IMR-90 (cell line): ENCODE results near the gene CHCHD4. TPM values are rescaled to one million over a fixed set of nuclear protein-coding genes. Genes with fewer than 3 reads are reported as not detected.

ENCODE experiments used
- ATAC-seq: fragments of 200-7000 bp; cut with Tn5 transposase; 2 replicates; pipeline ENCODE4 v1.9.1; 2020; ENCODE audit warnings: low read depth, mild to moderate bottlenecking, moderate library complexity
- BruUV-seq: library from RNA; stranded (reverse); fragments of 400-500 nt; replicated peaks from 2 replicates; lab custom pipeline; 2021; lab: Mats Ljungman, UMichigan
- CTCF ChIA-PET: fragments of 300-600 bp; formaldehyde crosslinking; extraction: SDS; loops from one replicate; lab custom pipeline; 2021; ENCODE audit warnings: antibody characterized with exemption; lab: Yijun Ruan, JAX
- POLR2A ChIA-PET: fragments of 300-600 bp; sonication (Branson Sonifier 250); formaldehyde crosslinking; loops from one replicate; lab custom pipeline; 2022; ENCODE audit warnings: antibody characterized with exemption; ENCODE audit not compliant: unreplicated experiment; lab: Charles Lee
- DNase-seq: peaks from one replicate; pipeline ENCODE4 v3.0.0; 2013
- H2AFZ ChIP-seq: replicated peaks from 2 replicates; pipeline ENCODE3; 2013; ENCODE audit warnings: low read length, mild to moderate bottlenecking; ENCODE audit not compliant: poor library complexity
- H2AK5ac ChIP-seq: 2 replicates; pipeline ENCODE4 v1.6.1; 2013; ENCODE audit warnings: low read depth, low read length, inconsistent platforms
- H2AK9ac ChIP-seq: replicated peaks from 2 replicates; pipeline ENCODE3; 2013; ENCODE audit warnings: mild to moderate bottlenecking, low read depth, low read length, moderate library complexity; ENCODE audit not compliant: poor library complexity
- H2BK120ac ChIP-seq: 2 replicates; pipeline ENCODE4 v1.6.1; 2013; ENCODE audit warnings: low read depth, low read length, inconsistent platforms
- H2BK15ac ChIP-seq: 3 replicates; pipeline ENCODE4 v1.6.1; 2013; ENCODE audit warnings: low read depth, low read length, inconsistent platforms
- H2BK20ac ChIP-seq: 2 replicates; pipeline ENCODE4 v1.6.1; 2013; ENCODE audit warnings: low read depth, mild to moderate bottlenecking, inconsistent platforms, low read length, moderate library complexity
- H2BK5ac ChIP-seq: 2 replicates; pipeline ENCODE4 v1.6.1; 2013; ENCODE audit warnings: mild to moderate bottlenecking, low read depth, low read length, inconsistent platforms; ENCODE audit not compliant: poor library complexity, severe bottlenecking
- H3K14ac ChIP-seq: replicated peaks from 2 replicates; pipeline ENCODE4 v1.6.1; 2013; ENCODE audit warnings: low read depth, low read length, inconsistent platforms
- H3K18ac ChIP-seq: 2 replicates; pipeline ENCODE4 v1.6.1; 2013; ENCODE audit warnings: low read depth, low read length, control low read depth
- H3K23ac ChIP-seq: 2 replicates; pipeline ENCODE4 v1.6.1; 2013; ENCODE audit warnings: low read depth, low read length, inconsistent platforms
- H3K27ac ChIP-seq: 2 replicates; pipeline ENCODE4 v1.5.1; 2013; ENCODE audit warnings: mild to moderate bottlenecking, control low read depth, low read length; ENCODE audit not compliant: insufficient read depth
- H3K27me3 ChIP-seq: 2 replicates; pipeline ENCODE4 v1.6.1; 2013; ENCODE audit warnings: low read length; ENCODE audit not compliant: control insufficient read depth, insufficient read depth
- H3K36me3 ChIP-seq: 2 replicates; pipeline ENCODE4 v1.6.1; 2013; ENCODE audit warnings: low read length, mixed read lengths; ENCODE audit not compliant: control insufficient read depth, insufficient read depth
- H3K4ac ChIP-seq: 2 replicates; pipeline ENCODE4 v1.6.1; 2013; ENCODE audit warnings: low read depth, low read length, inconsistent platforms
- H3K4me1 ChIP-seq: 2 replicates; pipeline ENCODE4 v1.6.1; 2013; ENCODE audit warnings: low read length, mixed read lengths; ENCODE audit not compliant: control insufficient read depth, insufficient read depth
- H3K4me2 ChIP-seq: 2 replicates; pipeline ENCODE4 v1.6.1; 2013; ENCODE audit warnings: low read depth, mild to moderate bottlenecking, control low read depth, low read length, moderate library complexity
- H3K4me3 ChIP-seq: 2 replicates; pipeline ENCODE4 v1.5.1; 2013; ENCODE audit warnings: low read depth, mild to moderate bottlenecking, control low read depth, low read length, moderate library complexity; ENCODE audit not compliant: insufficient read depth
- H3K56ac ChIP-seq: 2 replicates; pipeline ENCODE4 v1.6.1; 2013; ENCODE audit warnings: low read length, inconsistent platforms; ENCODE audit not compliant: insufficient read depth; ENCODE audit errors: extremely low read depth
- H3K79me1 ChIP-seq, 2 experiments: 2 replicates each; pipeline ENCODE4 v1.6.1; 2013; ENCODE audit warnings: low read length in 2 of 2, inconsistent platforms in 1 of 2, low read depth in 1 of 2
- H3K9ac ChIP-seq: 2 replicates; pipeline ENCODE4 v1.6.1; 2013; ENCODE audit warnings: low read depth, low read length, control low read depth
- H3K9me1 ChIP-seq: 2 replicates; pipeline ENCODE4 v1.6.1; 2013; ENCODE audit warnings: low read length, inconsistent platforms; ENCODE audit not compliant: insufficient read depth
- H3K9me3 ChIP-seq: 2 replicates; pipeline ENCODE4 v1.6.1; 2013; ENCODE audit warnings: low read length; ENCODE audit not compliant: control insufficient read depth, insufficient read depth
- H4K20me1 ChIP-seq: 2 replicates; pipeline ENCODE4 v1.6.1; 2013; ENCODE audit warnings: low read length, inconsistent platforms; ENCODE audit not compliant: insufficient read depth
- H4K5ac ChIP-seq: 2 replicates; pipeline ENCODE4 v1.6.1; 2013; ENCODE audit warnings: mild to moderate bottlenecking, low read depth, low read length, control low read depth
- H4K8ac ChIP-seq, 2 experiments: 2 replicates each; pipeline ENCODE4 v1.6.1; 2013; ENCODE audit warnings: low read depth in 2 of 2, low read length in 2 of 2, control low read depth in 1 of 2, inconsistent platforms in 1 of 2
- H4K91ac ChIP-seq: 2 replicates; pipeline ENCODE4 v1.6.1; 2013; ENCODE audit warnings: low read depth, low read length, inconsistent platforms; ENCODE audit not compliant: insufficient read depth
- BHLHE40 ChIP-seq: fragments of 150-350 bp; IDR thresholded peaks from 2 replicates; pipeline ENCODE4 v1.6.1; 2016; ENCODE audit warnings: mild to moderate bottlenecking, low read depth, low read length
- CEBPB ChIP-seq: IDR thresholded peaks from 2 replicates; pipeline ENCODE4 v1.6.1; 2012; ENCODE audit warnings: low read depth, low read length, improper control_type of control experiment
- CHD1 ChIP-seq: IDR thresholded peaks from 2 replicates; pipeline ENCODE4 v1.6.1; 2012; ENCODE audit warnings: low read depth, low read length, improper control_type of control experiment
- CTCF ChIP-seq: conservative IDR thresholded peaks from 2 replicates; pipeline ENCODE4 v1.5.1; 2012; ENCODE audit warnings: mild to moderate bottlenecking, low read depth, low read length, improper control_type of control experiment
- ELK1 ChIP-seq: fragments of 150-350 bp; IDR thresholded peaks from 2 replicates; pipeline ENCODE4 v1.6.1; 2016; ENCODE audit warnings: low read depth, mild to moderate bottlenecking, low read length, moderate library complexity, borderline replicate concordance
- FOS ChIP-seq: fragments of 150-350 bp; IDR thresholded peaks from 2 replicates; pipeline ENCODE4 v1.6.1; 2016; ENCODE audit warnings: low read depth, low read length
- MAZ ChIP-seq: IDR thresholded peaks from 2 replicates; pipeline ENCODE4 v1.6.1; 2012; ENCODE audit warnings: low read depth, mild to moderate bottlenecking, low read length, improper control_type of control experiment, moderate library complexity, borderline replicate concordance
- MXI1 ChIP-seq: IDR thresholded peaks from 2 replicates; pipeline ENCODE4 v1.6.1; 2012; ENCODE audit warnings: low read depth, mild to moderate bottlenecking, low read length, moderate library complexity, borderline replicate concordance
- NFE2L2 ChIP-seq: fragments of 150-350 bp; IDR thresholded peaks from 2 replicates; pipeline ENCODE4 v1.6.1; 2016; ENCODE audit warnings: low read depth, mild to moderate bottlenecking, low read length
- POLR2A ChIP-seq: IDR thresholded peaks from 2 replicates; pipeline ENCODE4 v1.6.1; 2012; ENCODE audit warnings: mild to moderate bottlenecking, low read depth, low read length
- RCOR1 ChIP-seq: IDR thresholded peaks from 2 replicates; pipeline ENCODE4 v1.6.1; 2012; ENCODE audit warnings: mild to moderate bottlenecking, low read length, improper control_type of control experiment; ENCODE audit not compliant: insufficient replicate concordance
- RFX5 ChIP-seq: IDR thresholded peaks from 2 replicates; pipeline ENCODE4 v1.8.0; 2012; ENCODE audit warnings: low read depth, mild to moderate bottlenecking, low read length, moderate library complexity
- SMC3 ChIP-seq: fragments of 150-350 bp; IDR thresholded peaks from 2 replicates; pipeline ENCODE4 v1.6.1; 2016; ENCODE audit warnings: low read depth, mild to moderate bottlenecking, antibody characterized with exemption, low read length, moderate library complexity
- USF2 ChIP-seq: fragments of 150-350 bp; IDR thresholded peaks from 2 replicates; pipeline ENCODE4 v1.6.1; 2017; ENCODE audit warnings: mild to moderate bottlenecking, antibody characterized with exemption, low read length, low read depth
- WGBS, 2 experiments: methylation state at CpG; one replicate each; pipeline versions ENCODE4 v1.1.5 to v1.1.7; 2013; ENCODE audit warnings: missing lambda C conversion rate in 2 of 2; ENCODE audit not compliant: insufficient read length in 1 of 2; ENCODE audit errors: extremely low coverage in 2 of 2; 5-methylcytosine and 5-hydroxymethylcytosine counted together
- dilution Hi-C: fragments of 300-500 bp; cut with HindIII; formaldehyde crosslinking; loops from one replicate; pipeline ENCODE4 v1.14.3; 2018; ENCODE audit warnings: low sequenced_read_pairs; ENCODE audit not compliant: unreplicated experiment
- in situ Hi-C: fragments of 300-500 bp; cut with MboI; formaldehyde crosslinking; loops from 3 replicates; pipeline ENCODE4 v1.14.3; 2019; ENCODE audit warnings: low sequenced_read_pairs, inconsistent platforms, mixed read lengths
- intact Hi-C: fragments of 100-400 bp; cut with micrococcal nuclease; formaldehyde crosslinking; loops from 2 replicates; pipeline ENCODE4 v1.10.0; 2022
- polyA plus RNA-seq, 3 experiments: library from polyadenylated mRNA; depleted of rRNA; stranded (reverse); fragments of >200 nt; gene quantifications; 2 replicates each; pipeline ENCODE4 v1.2.3, GENCODE V29; 2012; ENCODE audit warnings: low replicate concordance in 1 of 3
- total RNA-seq: library from RNA; depleted of rRNA; stranded (reverse); fragments of >200 nt; gene quantifications from 2 replicates; pipeline ENCODE4 v1.2.3, GENCODE V29; 2012

Gene CHCHD4
- total and polyA plus RNA-seq, 2 of the 4 experiments (the other 2 are of a cell fraction): 9.0 to 9.8 TPM

- Histone ChIP-seq H3K4ac (peak overlapping the region; percentile 66), H3K23ac (peak overlapping the region; percentile 66; the same call in 1 of the 2 replicates), H4K8ac (peak overlapping the region; percentile 74 to 95), H3K56ac (peak overlapping the region; percentile 20; the same call in 1 of the 2 replicates), H4K20me1 (peaks cover 32% of the 10 kb centered on the region), H2BK15ac (no peak overlapping the region), H4K91ac (peak overlapping the region; percentile 55; the same call in 1 of the 2 replicates), H2AK9ac (peak overlapping the region; percentile 91), H3K79me1 (peaks cover 28 to 57% of the 10 kb centered on the region in 2 experiments; a peak in 3 of 4 replicates), H3K27me3 (no peaks in the 10 kb centered on the region), H3K9ac (peak overlapping the region; percentile 89), H3K36me3 (peaks cover 14% of the 10 kb centered on the region), H2BK20ac (no peak overlapping the region), H2BK5ac (peak overlapping the region; percentile 43), H3K14ac (peak overlapping the region; percentile 61), H3K4me1 (peaks cover 15% of the 10 kb centered on the region), H3K9me1 (peaks cover 22% of the 10 kb centered on the region), H3K27ac (peak overlapping the region; percentile 39), H3K4me3 (peak overlapping the region; percentile 64), H3K9me3 (no peaks in the 10 kb centered on the region), H4K5ac (peak overlapping the region; percentile 95), H3K4me2 (peak overlapping the region; percentile 100), H2BK120ac (no peak overlapping the region), H2AK5ac (peak overlapping the region; percentile 69; the same call in 1 of the 2 replicates), H2AFZ (peak overlapping the region; percentile 95), H3K18ac (peak overlapping the region; percentile 61; the same call in 1 of the 2 replicates)
- ChIA-PET POLR2A (interaction anchor here (0.5 to 1.3 kb wide), 2 partner anchors 20 to 485 kb away, joined by 3 to 6 read pairs; no protein-coding TSS in a partner anchor), CTCF (interaction anchor here (1.2 to 1.9 kb wide), 2 partner anchors 70 to 466 kb away, joined by 3 to 6 read pairs; no protein-coding TSS in a partner anchor)
- 0% methylated on average over 8 of the region's 37 CpGs; no CpG with 5 or more reads in 1 of the 2 experiments for WGBS, 2 experiments
- no peak for TF ChIP-seq SMC3
- TF ChIP-seq POLR2A: no peak
- TF ChIP-seq CTCF: no peak
- peak; percentile 46; the same call in 1 of the 2 replicates for TF ChIP-seq BHLHE40
- TF ChIP-seq RFX5: no peak
- no peak for TF ChIP-seq FOS
- no peak for TF ChIP-seq ELK1
- no peak for TF ChIP-seq CHD1
- no peak for TF ChIP-seq RCOR1
- peak; percentile 15; the same call in 1 of the 2 replicates for TF ChIP-seq MAZ
- no peak for TF ChIP-seq CEBPB
- 0 out of 2 replicates have a peak, but pooled peaks have one; percentile 15 for TF ChIP-seq USF2
- peak; percentile 89 for TF ChIP-seq MXI1
- TF ChIP-seq NFE2L2: no peak
- ATAC-seq: peak; percentile 9
- BruUV-seq: no TSS peak
- intact Hi-C loops (loop anchor here (2.0 to 5.0 kb wide), 2 partner anchors 227 to 467 kb away; no protein-coding TSS in a partner anchor), dilution Hi-C loops (no loop called here), in situ Hi-C loops (loop anchor here (25.0 kb wide), 2 partner anchors 237 to 637 kb away; partner anchors contain the start of genes HDAC11 and WNT7A)
- DNase-seq: no peak
Measured at GRCh38 chr3:14124223-14124614, 451 bp downstream of the CHCHD4 start.
